RWPE1 (cell line): ENCODE data around the gene PSD4.
A peak's percentile ranks its signal among the peaks of the same experiment; 100 is the strongest.

Experiments
- CTCF ChIA-PET: fragments of 350-600 bp; sonication (Branson Sonifier 250); formaldehyde crosslinking; extraction: SDS; loops from one replicate; lab custom pipeline; 2021; lab: Yijun Ruan, JAX
- POLR2A ChIA-PET: fragments of 400-600 bp; formaldehyde crosslinking; extraction: SDS; loops from one replicate; lab custom pipeline; 2020; ENCODE audit warnings: antibody characterized with exemption; ENCODE audit not compliant: low non-redundant PET; lab: Yijun Ruan, JAX
- DNase-seq: peaks from one replicate; pipeline ENCODE4 v3.0.0; 2012; ENCODE audit warnings: low spot score
- H3K27ac ChIP-seq: fragments of 450-650 bp; 2 replicates; pipeline ENCODE4 v1.5.1; 2017
- TF ChIP-seq, protein P1 (sequence below): fragments of 450-650 bp; conservative IDR thresholded peaks from 2 replicates; pipeline ENCODE4 v1.5.1; 2017; ENCODE audit warnings: low read depth, mild to moderate bottlenecking

PSD4 gene

DNA sequence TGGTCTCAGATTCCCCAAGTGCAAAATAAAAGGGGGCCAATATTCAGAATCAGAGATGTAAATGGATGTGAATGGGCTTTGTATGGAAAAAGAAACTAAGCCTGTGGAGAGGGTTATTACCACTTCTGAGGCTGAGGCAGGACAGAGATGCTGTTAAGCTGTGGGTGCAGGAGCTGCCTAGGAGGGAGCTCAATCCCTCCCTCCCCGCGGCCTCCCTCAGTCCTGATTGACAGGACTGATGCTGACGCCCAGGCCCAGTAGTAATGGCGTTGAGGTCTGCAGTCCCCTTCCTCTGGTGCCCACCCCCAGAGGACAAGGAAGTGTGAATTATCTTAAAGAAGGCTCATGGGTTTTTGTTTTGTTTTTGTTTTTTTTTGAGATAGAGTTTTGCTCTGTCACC, 40.4 kb downstream of the PSD4 start:
- ChIA-PET POLR2A (no interaction called here), CTCF (no interaction called here)
- TF ChIP-seq, protein P1, sequence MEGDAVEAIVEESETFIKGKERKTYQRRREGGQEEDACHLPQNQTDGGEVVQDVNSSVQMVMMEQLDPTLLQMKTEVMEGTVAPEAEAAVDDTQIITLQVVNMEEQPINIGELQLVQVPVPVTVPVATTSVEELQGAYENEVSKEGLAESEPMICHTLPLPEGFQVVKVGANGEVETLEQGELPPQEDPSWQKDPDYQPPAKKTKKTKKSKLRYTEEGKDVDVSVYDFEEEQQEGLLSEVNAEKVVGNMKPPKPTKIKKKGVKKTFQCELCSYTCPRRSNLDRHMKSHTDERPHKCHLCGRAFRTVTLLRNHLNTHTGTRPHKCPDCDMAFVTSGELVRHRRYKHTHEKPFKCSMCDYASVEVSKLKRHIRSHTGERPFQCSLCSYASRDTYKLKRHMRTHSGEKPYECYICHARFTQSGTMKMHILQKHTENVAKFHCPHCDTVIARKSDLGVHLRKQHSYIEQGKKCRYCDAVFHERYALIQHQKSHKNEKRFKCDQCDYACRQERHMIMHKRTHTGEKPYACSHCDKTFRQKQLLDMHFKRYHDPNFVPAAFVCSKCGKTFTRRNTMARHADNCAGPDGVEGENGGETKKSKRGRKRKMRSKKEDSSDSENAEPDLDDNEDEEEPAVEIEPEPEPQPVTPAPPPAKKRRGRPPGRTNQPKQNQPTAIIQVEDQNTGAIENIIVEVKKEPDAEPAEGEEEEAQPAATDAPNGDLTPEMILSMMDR, result no peak
- DNase-seq, result no peak
- H3K27ac ChIP-seq, result peak overlapping the region; percentile 18; the same call in 1 of the 2 replicates

DNA sequence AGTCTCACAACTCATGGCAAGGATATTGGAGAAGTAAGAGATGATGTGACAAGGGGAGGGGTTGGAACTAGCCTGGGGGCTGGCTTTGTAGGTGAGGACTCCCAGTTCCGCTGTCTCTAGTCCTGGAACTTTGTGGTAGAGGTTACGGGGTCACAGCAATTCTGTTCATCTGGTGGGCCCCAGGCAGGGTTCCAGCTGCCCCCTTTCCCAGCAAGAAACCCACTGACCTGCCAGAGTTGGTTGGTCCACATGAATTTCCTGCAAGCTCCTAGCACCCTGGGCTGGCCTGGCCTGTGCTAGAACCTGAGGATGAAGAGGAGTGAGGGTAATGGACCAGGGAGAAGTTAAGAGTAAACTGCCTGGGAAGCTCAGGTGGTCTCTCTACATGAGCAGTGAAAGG, 41.3 kb downstream of the PSD4 start:
- TF ChIP-seq, protein P1, result no peak
- POLR2A ChIA-PET, result no interaction called here
- no peak overlapping the region for H3K27ac ChIP-seq
- DNase-seq, result no peak
- CTCF ChIA-PET, result no interaction called here

DNA sequence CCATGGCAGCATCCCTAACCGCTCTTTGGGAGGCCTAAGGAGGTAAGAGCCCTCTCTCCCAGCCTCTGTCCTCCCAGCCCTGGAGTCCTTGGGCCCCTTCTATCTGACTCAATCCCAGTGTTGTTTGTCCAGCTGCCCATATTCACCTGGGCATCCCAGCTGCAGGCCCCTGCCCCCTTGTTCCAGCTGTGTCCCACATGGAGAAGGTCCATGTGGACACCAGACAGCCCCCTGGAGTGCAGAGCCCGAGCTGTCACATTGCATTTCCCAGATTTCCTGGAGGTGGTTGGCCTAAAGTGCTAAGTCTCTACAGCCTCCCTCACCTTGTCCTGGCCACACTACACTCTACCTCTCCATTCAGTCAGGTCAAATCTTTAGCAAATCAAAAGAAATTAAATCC, 42.5 kb downstream of the PSD4 start:
- CTCF ChIA-PET, result interaction anchor here (0.5 kb wide), 1 partner anchor 178 kb away, joined by 3 read pairs; no protein-coding TSS in a partner anchor
- POLR2A ChIA-PET, result no interaction called here
- no peak for DNase-seq
- TF ChIP-seq, protein P1, result no peak
- H3K27ac ChIP-seq, result no peak overlapping the region

DNA sequence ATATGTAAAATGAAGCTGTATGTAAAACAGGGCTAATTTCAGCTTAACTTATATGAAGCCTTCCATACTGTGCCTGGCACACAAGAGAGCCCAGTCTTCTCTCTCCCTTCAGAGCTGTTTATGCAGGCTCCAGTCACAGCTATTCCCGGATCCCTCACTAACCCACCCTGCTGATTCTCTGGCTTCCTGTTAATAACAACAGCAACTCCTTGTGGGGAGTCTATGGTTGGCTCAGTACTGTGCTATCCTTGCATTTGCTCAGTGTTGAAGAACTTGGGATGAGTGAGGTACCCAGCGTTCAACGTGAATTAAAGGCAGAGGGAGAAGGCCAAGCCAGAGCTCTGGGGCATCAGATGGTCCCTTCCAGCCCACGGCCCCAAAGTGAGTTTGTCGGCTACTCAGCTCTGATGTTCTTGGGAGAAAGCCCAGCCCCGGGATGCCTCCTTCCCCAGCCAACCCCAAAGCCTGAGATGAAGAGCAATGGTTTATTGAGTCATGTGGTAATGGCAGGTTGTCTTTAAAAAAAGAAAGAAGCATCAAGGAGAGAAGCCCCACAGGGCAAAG, 43.2 kb downstream of the PSD4 start:
- ChIA-PET POLR2A (no interaction called here), CTCF (interaction anchor here (0.5 to 0.6 kb wide), 2 partner anchors 18 to 179 kb away, joined by 3 read pairs; no protein-coding TSS in a partner anchor)
- no peak for DNase-seq
- TF ChIP-seq, protein P1, result no peak
- H3K27ac ChIP-seq, result no peak overlapping the region

DNA sequence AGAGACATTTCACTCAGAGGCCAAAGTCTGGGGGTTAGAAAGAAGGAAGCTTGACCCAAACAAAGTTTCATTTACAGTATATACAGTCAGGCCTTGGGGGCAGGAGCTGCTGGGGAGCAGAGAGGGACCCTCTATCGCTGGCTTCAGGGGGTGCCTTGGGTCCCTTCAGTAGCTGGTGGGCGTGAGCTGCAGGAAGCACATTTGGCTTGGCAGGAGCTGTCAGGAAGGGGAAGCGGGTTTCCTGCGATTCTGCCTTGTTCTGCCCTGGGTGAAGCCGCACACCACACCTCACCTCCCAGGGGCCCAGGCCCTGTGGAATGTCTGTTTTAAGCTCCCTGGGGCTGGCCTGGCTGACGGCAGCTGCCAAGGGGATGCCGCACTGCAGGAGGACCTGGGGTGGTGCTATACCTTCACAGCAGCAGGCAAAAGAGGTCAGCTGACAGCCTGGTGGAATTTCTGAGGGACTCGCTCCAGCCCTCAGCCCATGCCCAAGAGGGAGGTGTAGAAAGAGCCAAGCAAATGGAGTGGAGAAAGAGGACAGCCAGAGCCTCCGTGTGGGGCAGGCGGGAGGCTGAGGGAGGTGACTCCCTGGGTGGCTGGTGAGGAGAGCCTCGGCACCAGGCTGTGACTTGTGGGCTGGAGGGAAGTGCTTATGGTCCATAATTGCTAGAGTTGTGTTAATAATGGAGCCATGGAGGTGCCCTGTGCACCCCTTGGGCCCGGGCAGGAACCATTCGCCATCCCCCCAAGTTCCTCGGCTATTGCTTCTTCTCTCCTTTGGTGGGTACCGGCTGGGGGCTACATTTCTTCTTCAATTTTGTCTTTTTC, 43.9 kb downstream of the PSD4 start:
- CTCF ChIA-PET, result interaction anchor here (0.6 kb wide), 2 partner anchors 18 to 172 kb away, joined by 3 read pairs; no protein-coding TSS in a partner anchor
- POLR2A ChIA-PET, result no interaction called here

More for the DNA sequence above, 43.9 kb downstream of the PSD4 start:
- TF ChIP-seq, protein P1, result no peak
- no peak overlapping the region for H3K27ac ChIP-seq
- DNase-seq, result no peak
